H1 (cell line): Measurements from ENCODE around the gene LGALS16. TPM values are rescaled to one million over a fixed set of nuclear protein-coding genes. Genes with fewer than 3 reads are reported as not detected.

Experiments
- CTCF ChIA-PET: fragments of 300-600 bp; sonication (Branson Sonifier 250); formaldehyde crosslinking; loops from one replicate; lab custom pipeline; 2021; ENCODE audit not compliant: partially characterized antibody; lab: Charles Lee
- POLR2A ChIA-PET: fragments of 300-600 bp; sonication (Branson Sonifier 250); formaldehyde crosslinking; loops from one replicate; lab custom pipeline; 2021; ENCODE audit warnings: inconsistent platforms; ENCODE audit not compliant: partially characterized antibody; lab: Charles Lee
- DNase-seq, 2 experiments: peaks; one replicate each; pipeline versions ENCODE4 v3.0.0 to v3.0.0-alpha.2; 2010 to 2022; ENCODE audit warnings: low spot score in 2 of 2, low read depth in 1 of 2, mixed read lengths in 1 of 2
- FAIRE-seq: peaks from 2 replicates; lab custom pipeline; 2011; peaks lifted over from hg19 to GRCh38; lab: Jason Lieb, UNC
- H2AFZ ChIP-seq: 2 replicates; pipeline ENCODE4 v1.8.1; 2012; ENCODE audit warnings: low read length, inconsistent platforms
- H2AK5ac ChIP-seq: 2 replicates; pipeline ENCODE4 v1.6.1; 2013; ENCODE audit warnings: low read depth, low read length
- H2BK120ac ChIP-seq: replicated peaks from 2 replicates; pipeline ENCODE3; 2013; ENCODE audit warnings: low read depth, low read length, inconsistent platforms
- H2BK12ac ChIP-seq: 2 replicates; pipeline ENCODE4 v1.6.1; 2013; ENCODE audit warnings: low read depth, low read length
- H2BK15ac ChIP-seq: 2 replicates; pipeline ENCODE4 v1.6.1; 2013; ENCODE audit warnings: low read length
- H2BK20ac ChIP-seq: 2 replicates; pipeline ENCODE4 v1.6.1; 2013; ENCODE audit warnings: low read length
- H2BK5ac ChIP-seq: 2 replicates; pipeline ENCODE4 v1.6.1; 2013; ENCODE audit warnings: low read depth, low read length
- H3K14ac ChIP-seq: 2 replicates; pipeline ENCODE4 v1.6.1; 2013; ENCODE audit warnings: inconsistent platforms; ENCODE audit not compliant: insufficient read length
- H3K18ac ChIP-seq: 2 replicates; pipeline ENCODE4 v1.6.1; 2013; ENCODE audit warnings: low read length; ENCODE audit errors: extremely low read depth
- H3K23ac ChIP-seq: 2 replicates; pipeline ENCODE4 v1.6.1; 2013; ENCODE audit warnings: inconsistent platforms; ENCODE audit not compliant: insufficient read length
- H3K23me2 ChIP-seq: 2 replicates; pipeline ENCODE4 v1.6.1; 2013; ENCODE audit warnings: low read depth, low read length
- H3K27ac ChIP-seq: 2 replicates; pipeline ENCODE4 v1.6.1; 2011; ENCODE audit warnings: low read depth, low read length, inconsistent platforms
- H3K27me3 ChIP-seq, 4 experiments: replicated peaks in 1 of 4; 1 replicate in 1 of 4; 2 replicates in 3 of 4; pipeline versions ENCODE4 v1.6.1 to v1.8.1; 2011 to 2013; ENCODE audit warnings: low read length in 3 of 4, mild to moderate bottlenecking in 3 of 4, inconsistent platforms in 2 of 4, mixed read lengths in 2 of 4, moderate library complexity in 1 of 4; ENCODE audit not compliant: control insufficient read depth in 3 of 4, insufficient read depth in 3 of 4; ENCODE audit errors: extremely low read depth in 1 of 4
- H3K36me3 ChIP-seq, 4 experiments: 2 replicates each; pipeline versions ENCODE4 v1.6.1 to v1.8.1; 2011 to 2013; ENCODE audit warnings: mild to moderate bottlenecking in 4 of 4, low read length in 3 of 4, moderate library complexity in 2 of 4, control low read depth in 1 of 4, inconsistent platforms in 1 of 4; ENCODE audit not compliant: insufficient read depth in 4 of 4, control insufficient read depth in 2 of 4
- H3K4ac ChIP-seq: replicated peaks from 2 replicates; pipeline ENCODE3; 2013; ENCODE audit warnings: low read length, low read depth, mixed read lengths, inconsistent platforms; ENCODE audit not compliant: insufficient read length
- H3K4me1 ChIP-seq, 4 experiments: replicated peaks in 1 of 4; 1 replicate in 1 of 4; 2 replicates in 3 of 4; pipeline versions ENCODE4 v1.6.1 to v1.8.1; 2011 to 2013; ENCODE audit warnings: low read length in 3 of 4, inconsistent platforms in 2 of 4, mixed read lengths in 1 of 4; ENCODE audit not compliant: insufficient read depth in 4 of 4, control insufficient read depth in 3 of 4
- H3K4me2 ChIP-seq, 2 experiments: 2 replicates each; pipeline versions ENCODE4 v1.6.1 to v1.8.1; 2011 to 2013; ENCODE audit warnings: low read depth in 2 of 2, low read length in 2 of 2, control low read depth in 1 of 2, inconsistent platforms in 1 of 2, mild to moderate bottlenecking in 1 of 2; ENCODE audit not compliant: insufficient read depth in 1 of 2
- H3K4me3 ChIP-seq, 4 experiments: fragments of 200-600, 300-600 bp in 1 of 4; sonication (generic), shearing (Covaris generic), sonication (Bioruptor Twin) in 1 of 4; 2 replicates each; pipeline versions ENCODE4 v1.5.1 to v1.8.1; 2011 to 2016; ENCODE audit warnings: low read length in 4 of 4, low read depth in 3 of 4, control low read depth in 2 of 4, inconsistent platforms in 2 of 4, mild to moderate bottlenecking in 2 of 4, mixed read lengths in 1 of 4, moderate library complexity in 1 of 4; ENCODE audit not compliant: insufficient read depth in 2 of 4; ENCODE audit errors: extremely low read depth in 1 of 4
- H3K56ac ChIP-seq: replicated peaks from 2 replicates; pipeline ENCODE3; 2013; ENCODE audit warnings: low read depth, mild to moderate bottlenecking, mixed read lengths, low read length, inconsistent platforms; ENCODE audit not compliant: insufficient read length
- H3K79me1 ChIP-seq: 2 replicates; pipeline ENCODE4 v1.6.1; 2013; ENCODE audit warnings: low read depth, low read length, control low read depth
- H3K79me2 ChIP-seq, 2 experiments: 2 replicates each; pipeline versions ENCODE4 v1.6.1 to v1.8.1; 2012 to 2013; ENCODE audit warnings: low read length in 2 of 2, mild to moderate bottlenecking in 2 of 2, inconsistent platforms in 1 of 2; ENCODE audit not compliant: insufficient read depth in 2 of 2, control insufficient read depth in 1 of 2
- H3K9ac ChIP-seq, 4 experiments: replicated peaks in 1 of 4; 1 replicate in 1 of 4; 2 replicates in 3 of 4; pipeline versions ENCODE4 v1.6.1 to v1.8.1; 2011 to 2013; ENCODE audit warnings: low read depth in 3 of 4, low read length in 3 of 4, control low read depth in 2 of 4, mild to moderate bottlenecking in 2 of 4, moderate library complexity in 2 of 4, inconsistent platforms in 1 of 4; ENCODE audit errors: extremely low read depth in 1 of 4
- H3K9me3 ChIP-seq, 2 experiments: 2 replicates each; pipeline versions ENCODE4 v1.6.1 to v1.8.1; 2012 to 2013; ENCODE audit warnings: mild to moderate bottlenecking in 2 of 2, moderate library complexity in 2 of 2, control low read depth in 1 of 2, inconsistent platforms in 1 of 2, low read depth in 1 of 2, low read length in 1 of 2, mixed read lengths in 1 of 2; ENCODE audit not compliant: insufficient read depth in 2 of 2
- H4K20me1 ChIP-seq, 2 experiments: replicated peaks in 1 of 2; 2 replicates each; pipeline versions ENCODE3 to v1.8.1; 2011 to 2013; ENCODE audit warnings: inconsistent platforms in 2 of 2, low read length in 2 of 2, mild to moderate bottlenecking in 1 of 2; ENCODE audit not compliant: insufficient read depth in 2 of 2, control insufficient read depth in 1 of 2
- H4K5ac ChIP-seq: 2 replicates; pipeline ENCODE4 v1.6.1; 2013; ENCODE audit warnings: low read length, low read depth, mixed read lengths, inconsistent platforms; ENCODE audit not compliant: insufficient read length
- H4K8ac ChIP-seq: 2 replicates; pipeline ENCODE4 v1.8.0; 2013; ENCODE audit warnings: mild to moderate bottlenecking, moderate library complexity, low read length, inconsistent platforms; ENCODE audit not compliant: insufficient read depth; ENCODE audit errors: extremely low read depth
- H4K91ac ChIP-seq: replicated peaks from 2 replicates; pipeline ENCODE3; 2013; ENCODE audit warnings: low read length, mixed read lengths, inconsistent platforms; ENCODE audit not compliant: insufficient read length
- BCL11A ChIP-seq, 2 experiments: IDR thresholded peaks; one replicate each; pipeline ENCODE4 v1.6.1; 2011; ENCODE audit warnings: low read depth in 2 of 2, low read length in 2 of 2, mild to moderate bottlenecking in 2 of 2
- CBX5 ChIP-seq: fragments of 300-800, 300-1000 bp; sonication (generic); IDR thresholded peaks from 2 replicates; pipeline ENCODE4 v1.7.1; 2016; ENCODE audit warnings: antibody characterized with exemption, low read length, low read depth
- CHD1 ChIP-seq: IDR thresholded peaks from 2 replicates; pipeline ENCODE4 v1.6.1; 2012; ENCODE audit warnings: low read depth, low read length, improper control_type of control experiment
- CHD2 ChIP-seq: IDR thresholded peaks from 2 replicates; pipeline ENCODE4 v1.6.1; 2012; ENCODE audit warnings: low read length, improper control_type of control experiment
- CREB1 ChIP-seq: IDR thresholded peaks from 2 replicates; pipeline ENCODE4 v1.6.1; 2012; ENCODE audit warnings: inconsistent platforms
- KDM4A ChIP-seq: IDR thresholded peaks from one replicate; pipeline ENCODE4 v1.7.1; 2012; ENCODE audit warnings: low read depth, mild to moderate bottlenecking, moderate library complexity, low read length, inconsistent platforms; ENCODE audit not compliant: severe bottlenecking
- PHF8 ChIP-seq: fragments of 200-600 bp; sonication (generic); conservative IDR thresholded peaks from 2 replicates; pipeline ENCODE4 v1.7.1; 2012; ENCODE audit warnings: low read depth, mild to moderate bottlenecking, inconsistent platforms, low read length, moderate library complexity
- POLR2A ChIP-seq, 2 experiments: IDR thresholded peaks; 1 replicate in 1 of 2; 2 replicates in 1 of 2; pipeline ENCODE4 v1.6.1; 2011; ENCODE audit warnings: low read depth in 2 of 2, low read length in 2 of 2, mild to moderate bottlenecking in 2 of 2; ENCODE audit errors: control extremely low read depth in 1 of 2
- RBBP5 ChIP-seq: IDR thresholded peaks from 2 replicates; pipeline ENCODE4 v1.7.1; 2012; ENCODE audit warnings: low read depth, mild to moderate bottlenecking, inconsistent platforms, low read length, moderate library complexity, borderline replicate concordance
- SIN3A ChIP-seq, 2 experiments: IDR thresholded peaks in 1 of 2; conservative IDR thresholded peaks in 1 of 2; 2 replicates each; pipeline ENCODE4 v1.6.1; 2011 to 2012; ENCODE audit warnings: low read length in 2 of 2, improper control_type of control experiment in 1 of 2, low read depth in 1 of 2, mild to moderate bottlenecking in 1 of 2
- SIX5 ChIP-seq: IDR thresholded peaks from 2 replicates; pipeline ENCODE4 v1.6.1; 2011; ENCODE audit warnings: mild to moderate bottlenecking, low read depth, low read length
- SRF ChIP-seq: IDR thresholded peaks from 2 replicates; pipeline ENCODE4 v1.6.1; 2011; ENCODE audit warnings: mild to moderate bottlenecking, low read depth, low read length, moderate library complexity
- WGBS, 2 experiments: shearing (Covaris generic) in 1 of 2; methylation state at CpG; one replicate each; pipeline versions ENCODE4 v1.1.6 to v1.1.7; 2013 to 2015; ENCODE audit warnings: low lambda C conversion rate in 2 of 2, mixed read lengths in 2 of 2, inconsistent platforms in 1 of 2, low coverage in 1 of 2, missing lambda C conversion rate in 1 of 2; ENCODE audit not compliant: insufficient replicate concordance in 2 of 2, insufficient coverage in 1 of 2, insufficient read length in 1 of 2; ENCODE audit errors: extremely low coverage in 1 of 2, missing lambda C conversion rate in 1 of 2; 5-methylcytosine and 5-hydroxymethylcytosine counted together
- polyA plus RNA-seq, 7 experiments: library from polyadenylated mRNA; depleted of rRNA in 3 of 7; stranded (reverse) in 5 of 7; unstranded in 2 of 7; fragments of >200 nt in 5 of 7; fragments of 200-250 nt in 2 of 7; gene quantifications; 1 replicate in 5 of 7; 2 replicates in 1 of 7; 4 replicates in 1 of 7; pipeline versions ENCODE4 v1.2.1 to v1.2.3, GENCODE V29; 2011 to 2013; ENCODE audit warnings: missing spikeins in 2 of 7, mixed read lengths in 2 of 7
- total RNA-seq: library from RNA; stranded (reverse); fragmentation: NEBNext Ultra II Directional; extraction: Animal tissue kit (Norgen Biotek cat#: 25700); gene quantifications from 2 replicates; pipeline ENCODE4 v1.2.1, GENCODE V29; 2021
- TF ChIP-seq, protein P1 (sequence below), 3 experiments: IDR thresholded peaks; 1 replicate in 2 of 3; 2 replicates in 1 of 3; pipeline versions ENCODE4 v1.5.1 to v1.6.1; 2011; ENCODE audit warnings: low read length in 3 of 3, mild to moderate bottlenecking in 3 of 3, inconsistent platforms in 2 of 3, low read depth in 1 of 3, moderate library complexity in 1 of 3; ENCODE audit not compliant: insufficient read depth in 1 of 3; ENCODE audit errors: control extremely low read depth in 1 of 3

The LGALS16 gene
- total and polyA plus RNA-seq, 2 of the 8 experiments (the other 6 are each of a cell fraction or from before 2014, with no cell fraction given) = not detected

DNA sequence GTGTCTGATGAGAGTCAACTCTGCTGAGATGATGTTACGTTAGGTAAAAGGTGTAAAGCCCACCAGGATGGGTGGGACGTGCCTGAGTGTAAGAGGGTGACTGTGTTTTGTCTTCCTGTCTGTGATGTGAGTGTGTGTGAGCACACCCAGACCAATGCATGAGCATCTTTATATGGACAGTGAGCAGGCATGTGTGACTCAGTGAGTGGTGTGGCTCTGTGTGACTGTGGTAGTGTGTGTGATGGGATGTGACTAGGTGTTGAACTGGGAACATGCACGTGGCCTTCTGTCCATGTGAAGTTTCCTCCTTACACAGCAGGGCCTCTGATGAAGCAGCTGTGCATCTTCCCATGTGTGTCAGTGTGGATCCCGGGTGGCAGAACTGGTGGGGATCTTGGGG lies 17.8 kb upstream of the LGALS16 start:
- Histone ChIP-seq H2AFZ (no peak overlapping the region; the same call in 1 of the 2 replicates), H3K36me3 (no peaks in the 10 kb centered on the region), H3K9ac (no peak overlapping the region), H4K91ac (no peak overlapping the region), H3K4me1 (no peaks in the 10 kb centered on the region), H2BK120ac (no peak overlapping the region), H3K27me3 (0 out of 7 replicates have a peak, but pooled peaks cover 0 to 2% (median 0%) of the 10 kb centered on the region in 4 experiments), H3K14ac (no peak overlapping the region), H3K56ac (no peak overlapping the region), H3K4ac (no peak overlapping the region), H4K5ac (no peak overlapping the region), H3K4me3 (no peak overlapping the region), H3K23ac (no peak overlapping the region), H2BK15ac (no peak overlapping the region), H2BK20ac (no peak overlapping the region), H3K23me2 (no peaks in the 10 kb centered on the region), H2BK12ac (no peak overlapping the region), H3K79me1 (no peaks in the 10 kb centered on the region), H2AK5ac (no peak overlapping the region), H3K9me3 (no peaks in the 10 kb centered on the region), H4K8ac (no peak overlapping the region), H3K18ac (no peak overlapping the region), H3K4me2 (no peak overlapping the region), H4K20me1 (no peaks in the 10 kb centered on the region), H3K79me2 (no peaks in the 10 kb centered on the region), H2BK5ac (no peak overlapping the region), H3K27ac (no peak overlapping the region)
- DNase-seq (no peak), FAIRE-seq (no peak)
- ChIA-PET POLR2A (no interaction called here), CTCF (interaction anchor here (1.7 kb wide), 1 partner anchor 86 kb away, joined by 5 read pairs; no protein-coding TSS in a partner anchor)
- 78% methylated on average over 4 of the region's 4 CpGs; no CpG with 5 or more reads in 1 of the 2 experiments for WGBS, 2 experiments
- TF ChIP-seq SIN3A (conservative IDR thresholded peaks at IDR 0.05 in 1 of 2, IDR thresholded peaks at IDR 0.05 in 1 of 2; ENCODE audit: low read depth in 1 of 2, low read length in 2 of 2) (no peak), POLR2A (IDR thresholded peaks at IDR 0.05; ENCODE audit: control extremely low read depth in 1 of 2, low read depth in 2 of 2, low read length in 2 of 2) (no peak), CBX5 (no peak), BCL11A (IDR thresholded peaks at IDR 0.05; ENCODE audit: low read depth in 2 of 2, low read length in 2 of 2) (no peak), CHD2 (no peak), CREB1 (no peak), SRF (no peak), KDM4A (no peak), PHF8 (no peak), SIX5 (no peak), RBBP5 (no peak), CHD1 (no peak)
- TF ChIP-seq, protein P1, sequence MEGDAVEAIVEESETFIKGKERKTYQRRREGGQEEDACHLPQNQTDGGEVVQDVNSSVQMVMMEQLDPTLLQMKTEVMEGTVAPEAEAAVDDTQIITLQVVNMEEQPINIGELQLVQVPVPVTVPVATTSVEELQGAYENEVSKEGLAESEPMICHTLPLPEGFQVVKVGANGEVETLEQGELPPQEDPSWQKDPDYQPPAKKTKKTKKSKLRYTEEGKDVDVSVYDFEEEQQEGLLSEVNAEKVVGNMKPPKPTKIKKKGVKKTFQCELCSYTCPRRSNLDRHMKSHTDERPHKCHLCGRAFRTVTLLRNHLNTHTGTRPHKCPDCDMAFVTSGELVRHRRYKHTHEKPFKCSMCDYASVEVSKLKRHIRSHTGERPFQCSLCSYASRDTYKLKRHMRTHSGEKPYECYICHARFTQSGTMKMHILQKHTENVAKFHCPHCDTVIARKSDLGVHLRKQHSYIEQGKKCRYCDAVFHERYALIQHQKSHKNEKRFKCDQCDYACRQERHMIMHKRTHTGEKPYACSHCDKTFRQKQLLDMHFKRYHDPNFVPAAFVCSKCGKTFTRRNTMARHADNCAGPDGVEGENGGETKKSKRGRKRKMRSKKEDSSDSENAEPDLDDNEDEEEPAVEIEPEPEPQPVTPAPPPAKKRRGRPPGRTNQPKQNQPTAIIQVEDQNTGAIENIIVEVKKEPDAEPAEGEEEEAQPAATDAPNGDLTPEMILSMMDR (IDR thresholded peaks at IDR 0.05; ENCODE audit: control extremely low read depth in 1 of 3, insufficient read depth in 1 of 3, low read depth in 1 of 3, low read length in 3 of 3) = no peak
